GM12874 (cell line): ENCODE measurements around the gene ADARB2.

Experiments
- CTCF ChIP-seq: IDR thresholded peaks from 2 replicates; pipeline ENCODE4 v1.5.1; 2011; ENCODE audit warnings: low read depth, mild to moderate bottlenecking, control low read depth, low read length, moderate library complexity; ENCODE audit not compliant: insufficient read depth

Gene ADARB2

GRCh38 chr10:1368842-1369171 is 368.5 kb downstream of the ADARB2 start:
- TF ChIP-seq CTCF, result peak; percentile 65

- no peak for TF ChIP-seq CTCF
Measured at GRCh38 chr10:1367938-1368841, 369.1 kb downstream of the ADARB2 start.

DNA sequence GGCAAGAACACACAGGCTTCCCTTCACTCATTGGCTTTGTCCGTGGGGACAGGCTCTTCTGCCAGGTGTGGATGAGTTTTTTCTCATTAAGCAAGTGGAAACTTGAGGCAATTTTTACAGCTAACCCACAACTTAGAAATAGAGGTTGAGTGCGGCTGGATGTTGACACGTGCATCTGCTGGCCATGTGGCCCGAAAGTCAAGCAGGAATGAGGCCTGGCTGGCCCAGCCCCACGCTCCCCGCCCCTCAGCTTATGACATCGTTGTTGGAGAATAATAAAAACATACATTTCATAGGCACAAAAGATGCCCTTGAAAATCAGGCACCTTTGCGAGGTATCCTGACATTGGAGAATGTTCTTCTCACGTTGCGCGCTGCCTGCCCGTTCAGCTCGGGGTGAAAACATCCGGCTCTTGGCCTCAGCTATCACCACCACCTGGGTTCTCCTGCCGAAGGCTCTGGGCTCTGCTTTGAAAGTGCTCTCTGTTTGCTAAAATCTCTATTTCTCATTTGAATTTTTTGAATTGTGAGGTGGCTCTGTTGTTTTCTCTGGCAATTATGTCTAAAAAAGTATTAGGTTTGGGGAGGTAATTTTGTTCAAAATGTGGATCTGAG is 370.4 kb downstream of the ADARB2 start:
- TF ChIP-seq CTCF, result no peak

DNA sequence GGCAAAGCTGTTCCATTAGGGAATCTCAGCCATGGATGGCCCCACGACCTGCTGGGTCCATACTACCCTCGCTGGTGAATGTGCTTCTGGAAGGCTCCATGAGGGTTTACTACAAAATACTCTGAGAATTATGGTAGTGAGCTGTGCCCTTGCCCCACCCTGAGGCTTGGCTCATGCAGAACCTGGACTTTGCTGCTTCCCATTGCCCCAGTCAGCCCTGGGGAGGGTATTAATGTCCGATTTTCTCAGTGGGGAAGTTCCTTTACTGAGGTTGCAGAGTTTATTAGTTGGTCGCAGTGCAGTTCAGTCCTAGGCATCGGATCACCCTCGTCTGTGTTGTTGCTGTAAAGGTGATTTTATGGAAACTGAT is 371.0 kb downstream of the ADARB2 start:
- no peak for TF ChIP-seq CTCF

DNA sequence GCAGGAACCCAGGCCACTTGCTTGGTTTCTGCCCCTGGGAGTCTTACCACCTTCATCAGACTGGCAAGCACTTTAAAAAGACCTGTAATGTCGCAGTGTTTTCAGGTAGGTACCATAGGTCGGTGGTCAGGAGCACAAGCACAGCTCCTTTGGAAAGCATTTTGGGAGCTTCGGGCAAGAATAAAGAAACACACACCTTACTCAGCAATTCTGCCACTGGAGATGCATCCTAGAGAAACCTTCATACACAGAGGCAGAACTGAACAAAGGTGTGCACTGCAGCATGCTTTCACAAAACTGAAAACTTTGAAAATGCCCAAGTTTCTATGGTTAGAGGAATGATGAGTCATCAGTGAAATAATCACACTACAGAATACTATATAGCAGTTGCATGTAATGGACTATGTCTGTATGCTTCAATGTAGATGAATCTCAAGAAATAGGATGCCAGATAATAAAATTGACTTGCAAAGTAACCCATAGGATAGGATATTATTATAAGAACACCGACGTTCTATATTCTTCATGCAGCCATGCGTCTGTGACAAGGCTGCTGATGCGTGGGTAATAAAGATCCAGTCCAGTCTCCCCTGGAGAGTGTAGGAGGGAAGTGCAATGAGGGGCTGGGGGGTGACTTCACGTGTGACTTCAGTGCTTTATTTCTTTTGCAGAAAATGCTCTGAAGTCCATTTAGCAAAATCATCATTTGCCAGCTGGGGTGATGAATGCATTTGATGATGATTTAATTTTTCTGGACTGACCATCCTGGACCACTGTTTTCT is 371.6 kb downstream of the ADARB2 start:
- no peak for TF ChIP-seq CTCF

- no peak for TF ChIP-seq CTCF
Measured at GRCh38 chr10:1364151-1364910, 373.0 kb downstream of the ADARB2 start.
